ENCODE measurements around the gene C17orf78. TPM values are rescaled to one million over a fixed set of nuclear protein-coding genes. Genes with fewer than 3 reads are reported as not detected.
A peak's percentile ranks its signal among the peaks of the same experiment; 100 is the strongest.

The C17orf78 gene
- polyA plus RNA-seq (2011; rRNA removed) (not detected in 2 replicates), polyA minus RNA-seq (2011; rRNA and poly(A)+ RNA removed) (not detected in 2 replicates)

DNA sequence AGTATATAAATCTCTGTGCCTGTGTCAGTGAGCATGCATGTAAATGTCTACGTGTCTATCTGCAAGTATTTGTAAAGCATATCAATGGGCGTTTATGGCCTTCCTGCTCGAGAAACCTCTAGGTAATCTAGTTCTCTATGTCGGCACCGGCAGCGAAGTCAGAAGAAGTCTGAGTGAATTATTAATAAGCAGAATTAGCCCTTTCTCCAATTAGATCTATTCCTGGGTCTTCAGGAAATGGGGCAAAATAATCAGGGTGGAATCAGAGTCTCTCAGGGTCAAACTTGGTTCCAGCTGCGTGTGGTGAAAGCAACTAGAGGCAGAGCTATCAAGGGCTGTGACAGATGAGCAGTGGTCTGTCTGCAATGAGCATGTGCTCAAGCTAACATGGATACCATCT is at the start of gene C17orf78:
C17orf78 (plus strand) TSS at position 280 of the 400 bp plus-strand sequence; CDS start at position 388, 108 bp downstream.
- POLR2A ChIA-PET, result no interaction called here
- Histone ChIP-seq H3K27me3 (ENCODE audit: control insufficient read depth, insufficient read depth, low read length) (no peaks in the 10 kb centered on the region), H3K4me3 (ENCODE audit: low read depth, low read length) (no peak within 1 kb of the TSS), H3K9me3 (ENCODE audit: control insufficient read depth, insufficient read depth, low read length) (no peaks in the 10 kb centered on the region), H3K27ac (ENCODE audit: low read depth, low read length) (no peak within 1 kb of the TSS)
- TF ChIP-seq, protein P1, sequence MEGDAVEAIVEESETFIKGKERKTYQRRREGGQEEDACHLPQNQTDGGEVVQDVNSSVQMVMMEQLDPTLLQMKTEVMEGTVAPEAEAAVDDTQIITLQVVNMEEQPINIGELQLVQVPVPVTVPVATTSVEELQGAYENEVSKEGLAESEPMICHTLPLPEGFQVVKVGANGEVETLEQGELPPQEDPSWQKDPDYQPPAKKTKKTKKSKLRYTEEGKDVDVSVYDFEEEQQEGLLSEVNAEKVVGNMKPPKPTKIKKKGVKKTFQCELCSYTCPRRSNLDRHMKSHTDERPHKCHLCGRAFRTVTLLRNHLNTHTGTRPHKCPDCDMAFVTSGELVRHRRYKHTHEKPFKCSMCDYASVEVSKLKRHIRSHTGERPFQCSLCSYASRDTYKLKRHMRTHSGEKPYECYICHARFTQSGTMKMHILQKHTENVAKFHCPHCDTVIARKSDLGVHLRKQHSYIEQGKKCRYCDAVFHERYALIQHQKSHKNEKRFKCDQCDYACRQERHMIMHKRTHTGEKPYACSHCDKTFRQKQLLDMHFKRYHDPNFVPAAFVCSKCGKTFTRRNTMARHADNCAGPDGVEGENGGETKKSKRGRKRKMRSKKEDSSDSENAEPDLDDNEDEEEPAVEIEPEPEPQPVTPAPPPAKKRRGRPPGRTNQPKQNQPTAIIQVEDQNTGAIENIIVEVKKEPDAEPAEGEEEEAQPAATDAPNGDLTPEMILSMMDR (IDR thresholded peaks at IDR 0.05; ENCODE audit: low read depth, low read length), result no peak
- DNase-seq (ENCODE audit: low read depth, low spot score), result no peak
- CTCF ChIA-PET, result interaction anchor here (0.8 to 4.0 kb wide), 5 partner anchors 11 to 773 kb away, joined by 3 to 51 read pairs (median 4); partner anchors contain the start of gene MRM1

DNA sequence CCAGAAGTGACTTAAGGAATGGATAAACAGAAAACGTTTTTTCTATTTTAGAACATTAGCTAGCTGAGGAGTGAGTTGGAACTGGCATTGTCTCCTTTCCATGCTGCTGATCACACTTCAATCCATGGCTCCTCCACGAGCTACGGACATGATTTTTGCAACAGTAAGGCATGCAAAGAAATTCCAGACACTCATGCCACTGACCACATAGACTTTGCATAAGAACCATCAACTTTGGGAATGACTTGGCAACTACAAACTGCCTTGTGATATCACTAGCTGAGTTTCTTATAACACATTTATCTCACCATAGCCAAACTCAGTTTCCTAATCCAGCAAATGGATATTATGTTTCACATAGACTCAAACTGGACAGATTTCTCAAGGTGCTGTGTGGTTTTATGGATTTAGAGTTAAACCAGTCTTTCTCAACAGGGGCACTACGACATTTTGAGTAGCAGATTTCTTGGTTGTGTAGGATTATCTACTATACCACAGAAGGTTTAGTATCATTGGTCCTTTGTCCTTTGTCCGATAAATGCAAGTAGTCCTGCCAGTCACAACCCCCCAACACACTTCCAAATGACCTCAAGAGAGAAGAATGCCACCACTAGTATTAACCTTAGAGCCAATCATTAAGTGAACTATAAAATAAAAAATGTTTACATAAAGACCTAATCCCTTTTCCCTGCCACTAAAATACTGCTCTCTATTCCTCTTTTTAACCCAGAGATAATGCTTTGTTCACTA is 48.3 kb upstream of the C17orf78 start:
- CTCF ChIA-PET, result interaction anchor here (0.8 kb wide), 1 partner anchor 46 kb away, joined by 3 read pairs; no protein-coding TSS in a partner anchor
- H3K9me3 ChIP-seq (ENCODE audit: control insufficient read depth, insufficient read depth, low read length), result no peaks in the 10 kb centered on the region
- peak; percentile 72 for DNase-seq (ENCODE audit: low read depth, low spot score)
- POLR2A ChIA-PET, result interaction anchor here (1.0 to 1.1 kb wide), 3 partner anchors 9 to 54 kb away, joined by 3 to 6 read pairs (median 3); no protein-coding TSS in a partner anchor
- TF ChIP-seq, protein P1 (IDR thresholded peaks at IDR 0.05; ENCODE audit: low read depth, low read length), result no peak
- H3K4me3 ChIP-seq (ENCODE audit: low read depth, low read length), result no peak overlapping the region
- peak overlapping the region; percentile 53 for H3K27ac ChIP-seq (ENCODE audit: low read depth, low read length)
- H3K27me3 ChIP-seq (ENCODE audit: control insufficient read depth, insufficient read depth, low read length), result no peaks in the 10 kb centered on the region

DNA sequence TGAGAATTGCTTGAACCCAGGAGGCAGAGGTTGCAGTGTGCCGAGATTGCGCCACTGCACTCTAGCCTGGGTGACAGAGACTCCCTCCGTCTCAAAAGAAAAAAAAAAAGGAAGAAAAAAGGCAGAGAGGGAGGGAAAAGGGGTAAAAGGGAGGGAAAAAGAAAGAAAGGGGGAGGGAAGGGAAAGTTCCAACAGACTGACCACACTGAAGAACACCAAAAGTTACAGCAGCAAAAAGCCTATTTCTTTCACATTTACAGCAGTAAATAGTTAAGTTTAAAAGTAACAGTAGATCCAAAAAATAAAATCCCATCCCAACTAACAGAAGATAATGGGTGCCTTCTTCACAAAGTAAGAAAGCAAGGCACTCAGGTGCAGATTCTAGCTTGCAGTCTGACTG is 36.9 kb upstream of the C17orf78 start:
- no peak overlapping the region for H3K27ac ChIP-seq (ENCODE audit: low read depth, low read length)
- TF ChIP-seq, protein P1 (IDR thresholded peaks at IDR 0.05; ENCODE audit: low read depth, low read length), result no peak
- H3K27me3 ChIP-seq (ENCODE audit: control insufficient read depth, insufficient read depth, low read length), result no peaks in the 10 kb centered on the region
- H3K9me3 ChIP-seq (ENCODE audit: control insufficient read depth, insufficient read depth, low read length), result no peaks in the 10 kb centered on the region
- no peak for DNase-seq (ENCODE audit: low read depth, low spot score)
- ChIA-PET CTCF (interaction anchor here (2.2 kb wide), 1 partner anchor 35 kb away, joined by 10 read pairs; no protein-coding TSS in a partner anchor), POLR2A (no interaction called here)
- H3K4me3 ChIP-seq (ENCODE audit: low read depth, low read length), result no peak overlapping the region

DNA sequence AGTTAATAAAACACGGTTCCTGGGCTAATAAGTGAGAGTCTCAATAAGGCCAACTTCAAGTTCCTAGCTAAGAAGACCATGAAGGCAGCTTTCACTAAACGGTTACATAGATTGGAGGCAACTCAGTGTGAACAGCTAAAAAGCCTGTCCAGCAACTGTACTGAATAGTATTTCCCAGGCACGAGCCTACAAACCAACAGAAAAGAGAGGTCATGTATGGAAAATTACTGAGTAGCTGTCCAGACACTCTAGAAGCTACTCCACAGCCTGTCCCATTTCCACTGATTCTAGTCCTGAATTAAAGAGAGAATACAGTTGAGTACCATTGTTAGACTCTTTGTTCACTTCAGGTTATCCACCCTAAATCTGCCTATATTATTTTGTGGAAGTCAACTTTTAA is 36.5 kb upstream of the C17orf78 start:
- Histone ChIP-seq H3K27ac (ENCODE audit: low read depth, low read length) (no peak overlapping the region), H3K4me3 (ENCODE audit: low read depth, low read length) (no peak overlapping the region), H3K9me3 (ENCODE audit: control insufficient read depth, insufficient read depth, low read length) (no peaks in the 10 kb centered on the region), H3K27me3 (ENCODE audit: control insufficient read depth, insufficient read depth, low read length) (no peaks in the 10 kb centered on the region)
- TF ChIP-seq, protein P1 (IDR thresholded peaks at IDR 0.05; ENCODE audit: low read depth, low read length), result no peak
- no peak for DNase-seq (ENCODE audit: low read depth, low spot score)
- ChIA-PET POLR2A (no interaction called here), CTCF (interaction anchor here (1.0 to 2.2 kb wide), 2 partner anchors 34 to 100 kb away, joined by 3 to 10 read pairs; no protein-coding TSS in a partner anchor)

DNA sequence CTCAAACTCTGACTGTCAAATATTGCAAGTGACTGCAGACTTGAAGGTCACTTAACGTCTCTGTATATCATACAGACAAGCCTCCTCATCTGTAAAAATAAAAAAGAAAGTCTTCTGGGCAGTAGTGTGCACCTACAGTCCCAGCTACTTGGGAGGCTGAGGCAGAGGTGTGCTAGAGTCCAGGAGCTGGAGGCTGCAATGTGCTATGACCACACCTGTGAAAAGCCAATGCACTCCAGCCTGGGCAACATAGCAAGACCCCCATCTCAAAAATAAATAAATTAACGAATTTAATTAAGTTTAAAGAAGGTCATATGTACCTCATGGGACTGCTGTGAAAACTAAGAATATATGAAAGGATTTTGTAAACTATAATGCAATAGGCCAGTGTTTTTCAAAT is 35.0 kb upstream of the C17orf78 start:
- TF ChIP-seq, protein P1 (IDR thresholded peaks at IDR 0.05; ENCODE audit: low read depth, low read length), result no peak
- CTCF ChIA-PET, result interaction anchor here (2.2 kb wide), 1 partner anchor 33 kb away, joined by 10 read pairs; no protein-coding TSS in a partner anchor
- POLR2A ChIA-PET, result no interaction called here

More for the DNA sequence above, 35.0 kb upstream of the C17orf78 start:
- no peak for DNase-seq (ENCODE audit: low read depth, low spot score)
- Histone ChIP-seq H3K27me3 (ENCODE audit: control insufficient read depth, insufficient read depth, low read length) (no peaks in the 10 kb centered on the region), H3K9me3 (ENCODE audit: control insufficient read depth, insufficient read depth, low read length) (no peaks in the 10 kb centered on the region), H3K4me3 (ENCODE audit: low read depth, low read length) (no peak overlapping the region), H3K27ac (ENCODE audit: low read depth, low read length) (no peak overlapping the region)
